GM13977 (cell line): Measurements from ENCODE around the gene DNAJC10.
"Not testable (repeated sequence)": the region's sequence is repeated elsewhere in the genome, so short reads cannot be mapped to it uniquely, and the experiment has no call there.

ENCODE experiments used
- DNase-seq: peaks from one replicate; pipeline ENCODE4 v3.0.0; 2012; ENCODE audit warnings: low spot score
- CTCF ChIP-seq: IDR thresholded peaks from 2 replicates; pipeline ENCODE4 v1.5.1; 2012; ENCODE audit warnings: mild to moderate bottlenecking, control low read depth; ENCODE audit not compliant: insufficient read depth; ENCODE audit errors: extremely low read depth, missing control alignments
- in situ Hi-C: fragments of 300-500 bp; cut with MboI; formaldehyde crosslinking; loops from one replicate; pipeline ENCODE4 v1.12.0; 2022; ENCODE audit warnings: low sequenced_read_pairs, low pct_unique_long_range_greater_than_20kb, mixed read lengths, inconsistent platforms; ENCODE audit not compliant: unreplicated experiment

The DNAJC10 gene

DNA sequence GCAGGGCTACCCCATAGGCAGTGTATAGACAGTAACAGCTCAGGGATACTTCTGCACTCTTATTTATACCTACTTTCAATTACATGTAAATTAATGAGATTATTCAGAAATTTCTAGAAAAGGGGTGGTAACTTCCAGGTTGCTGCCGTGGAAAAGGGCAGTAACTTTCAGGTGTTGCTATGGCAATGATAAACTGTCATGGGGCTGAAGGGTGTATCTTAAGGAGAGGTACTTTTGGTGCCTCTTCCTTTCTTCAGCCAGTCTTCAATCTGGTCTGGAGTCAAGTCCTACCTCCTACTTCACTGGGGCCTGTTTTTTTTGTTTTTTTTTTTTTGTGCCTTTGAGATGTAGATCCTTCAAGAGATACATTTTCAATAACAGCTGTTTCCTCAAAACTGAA, 35.2 kb upstream of the DNAJC10 start:
- in situ Hi-C loops = no loop called here
- no peak for DNase-seq
- TF ChIP-seq CTCF = no peak

- DNase-seq = no peak
- in situ Hi-C loops = no loop called here
- TF ChIP-seq CTCF = no peak
These were observed 33.8 kb upstream of the DNAJC10 start for GRCh38 chr2:182682210-182682609.

DNA sequence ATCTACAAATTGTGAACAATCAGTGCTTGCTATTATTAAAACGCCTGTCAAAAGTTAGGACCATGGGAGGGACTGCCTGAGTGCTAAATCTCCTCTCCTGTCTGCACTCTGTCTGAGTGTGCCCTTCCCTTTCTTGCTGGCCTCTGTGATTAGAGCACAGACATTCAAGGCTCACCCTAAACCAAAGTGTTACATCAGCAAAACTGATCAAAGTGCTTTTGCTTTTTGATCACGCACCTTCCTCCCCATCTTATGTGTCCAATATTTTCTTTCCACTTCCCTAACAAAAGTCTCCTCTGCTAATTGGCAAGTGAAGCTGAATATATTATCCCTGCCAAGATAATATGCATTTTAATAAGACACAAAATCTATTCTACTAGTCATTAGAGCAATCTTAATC, 30.5 kb upstream of the DNAJC10 start:
- TF ChIP-seq CTCF = no peak
- in situ Hi-C loops = no loop called here
- no peak for DNase-seq

- in situ Hi-C loops, DNase-seq: not testable (repeated sequence)
These were observed 29.3 kb upstream of the DNAJC10 start for GRCh38 chr2:182686763-182687162.

DNA sequence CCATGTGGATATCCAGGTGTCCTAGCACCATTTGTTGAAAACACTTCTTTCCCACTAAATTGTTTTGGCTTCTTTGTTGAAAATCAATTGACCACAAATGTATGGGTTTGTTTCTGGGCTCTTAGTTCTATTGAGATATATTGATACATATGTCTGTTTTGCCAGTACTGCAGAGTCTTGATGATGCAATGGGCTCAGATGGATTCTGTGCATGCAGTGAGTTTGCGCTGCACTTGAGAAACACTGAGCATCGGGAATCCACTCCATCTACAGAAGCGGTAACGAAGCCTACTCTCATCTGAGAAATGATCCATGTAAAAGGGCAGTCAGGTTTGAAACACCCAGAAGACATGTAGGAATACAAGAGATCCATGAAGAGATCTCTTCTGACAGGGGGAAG, 21.9 kb upstream of the DNAJC10 start:
- in situ Hi-C loops = no loop called here
- DNase-seq = no peak
- TF ChIP-seq CTCF = no peak

DNA sequence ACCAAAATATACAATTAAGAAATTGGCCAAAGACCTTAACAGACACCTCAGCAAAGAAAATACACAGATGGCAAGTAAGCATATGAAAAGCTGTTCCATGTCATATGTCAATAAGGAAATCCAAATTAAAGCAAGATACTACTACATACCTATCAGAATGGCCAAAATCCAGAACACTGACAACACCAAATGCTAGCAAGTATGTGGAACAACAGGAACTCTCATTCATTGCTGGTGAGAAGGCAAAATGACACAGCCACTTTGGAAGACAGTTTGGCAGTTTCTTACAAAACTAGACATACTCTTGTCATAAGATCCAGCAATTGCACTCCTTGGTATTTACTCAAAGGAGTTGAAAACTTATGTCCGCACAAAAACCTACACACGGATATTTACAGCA, 20.3 kb upstream of the DNAJC10 start:
- DNase-seq = no peak
- no peak for TF ChIP-seq CTCF
- in situ Hi-C loops = no loop called here

DNA sequence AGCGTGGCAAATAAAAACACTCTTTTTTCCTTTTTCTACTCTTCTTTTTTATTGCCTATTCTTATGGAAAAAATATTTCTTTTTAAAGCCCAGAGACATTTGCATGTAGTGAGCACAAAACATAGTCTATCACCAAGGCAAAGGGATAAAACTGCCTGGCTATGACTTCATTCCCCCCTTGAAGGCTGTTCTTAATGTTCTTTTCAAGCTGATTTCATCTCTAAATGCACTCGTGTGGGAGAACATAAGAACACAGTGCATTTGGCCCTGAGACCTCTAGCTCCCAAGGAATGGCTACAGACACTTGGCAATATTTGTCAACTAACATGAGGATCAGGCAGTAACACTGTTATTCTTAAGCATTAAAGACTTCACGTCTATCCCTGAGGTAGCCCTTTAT, 17.4 kb upstream of the DNAJC10 start:
- DNase-seq = no peak
- in situ Hi-C loops = no loop called here
- no peak for TF ChIP-seq CTCF

DNA sequence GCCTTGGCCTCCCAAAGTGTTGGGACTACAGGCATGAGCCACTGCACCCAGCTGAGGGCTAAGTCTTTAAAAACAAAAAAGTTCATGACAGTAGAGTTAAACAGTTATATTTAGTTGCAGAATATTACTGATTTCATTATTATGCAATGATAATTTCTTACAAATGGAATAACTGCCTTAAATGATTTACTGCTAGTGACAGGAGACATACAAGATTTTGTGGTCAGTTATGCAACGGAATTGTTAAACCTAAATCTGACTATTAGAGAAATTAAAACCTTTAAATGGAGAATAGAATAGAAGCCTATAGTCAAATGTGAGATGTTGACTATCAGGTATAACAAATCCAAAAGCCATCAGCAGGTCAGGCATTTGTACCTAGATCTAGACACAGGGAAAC, 10.3 kb upstream of the DNAJC10 start:
- in situ Hi-C loops = no loop called here
- TF ChIP-seq CTCF = no peak
- no peak for DNase-seq
